IgD-negative memory B cell (primary cell): ENCODE measurements around the gene ATOSB. TPM values are rescaled to one million over a fixed set of nuclear protein-coding genes. Genes with fewer than 3 reads are reported as not detected.
"Not testable (repeated sequence)": the region's sequence is repeated elsewhere in the genome, so short reads cannot be mapped to it uniquely, and the experiment has no call there.

Experiments used
- H3K27ac Mint-ChIP-seq, 3 donors: one replicate each; pipeline ENCODE4 v1.8.0; 2020 to 2022; ENCODE audit warnings: mild to moderate bottlenecking in 3 of 3, mixed read lengths in 3 of 3, moderate library complexity in 1 of 3
- H3K27me3 Mint-ChIP-seq: one replicate; pipeline ENCODE4 v1.8.0; 2021; ENCODE audit warnings: mixed read lengths
- H3K36me3 Mint-ChIP-seq: one replicate; pipeline ENCODE4 v1.8.0; 2020; ENCODE audit warnings: mild to moderate bottlenecking, mixed read lengths
- H3K4me1 Mint-ChIP-seq, 3 donors: one replicate each; pipeline ENCODE4 v1.8.0; 2020 to 2022; ENCODE audit warnings: mixed read lengths in 3 of 3, mild to moderate bottlenecking in 1 of 3
- H3K4me3 Mint-ChIP-seq, 4 donors: one replicate each; pipeline ENCODE4 v1.8.0; 2020 to 2022; ENCODE audit warnings: mild to moderate bottlenecking in 4 of 4, mixed read lengths in 4 of 4, moderate library complexity in 3 of 4
- H3K9me3 Mint-ChIP-seq, 3 donors: one replicate each; pipeline ENCODE4 v1.8.0; 2020 to 2021; ENCODE audit warnings: mixed read lengths in 3 of 3, mild to moderate bottlenecking in 1 of 3
- polyA plus RNA-seq: library from polyadenylated mRNA; unstranded; fragments of 300-500 nt; fragmentation: Illumina TruSeq; gene quantifications from one replicate; pipeline ENCODE4 v1.2.3, GENCODE V29; 2021

The ATOSB gene, protein sequence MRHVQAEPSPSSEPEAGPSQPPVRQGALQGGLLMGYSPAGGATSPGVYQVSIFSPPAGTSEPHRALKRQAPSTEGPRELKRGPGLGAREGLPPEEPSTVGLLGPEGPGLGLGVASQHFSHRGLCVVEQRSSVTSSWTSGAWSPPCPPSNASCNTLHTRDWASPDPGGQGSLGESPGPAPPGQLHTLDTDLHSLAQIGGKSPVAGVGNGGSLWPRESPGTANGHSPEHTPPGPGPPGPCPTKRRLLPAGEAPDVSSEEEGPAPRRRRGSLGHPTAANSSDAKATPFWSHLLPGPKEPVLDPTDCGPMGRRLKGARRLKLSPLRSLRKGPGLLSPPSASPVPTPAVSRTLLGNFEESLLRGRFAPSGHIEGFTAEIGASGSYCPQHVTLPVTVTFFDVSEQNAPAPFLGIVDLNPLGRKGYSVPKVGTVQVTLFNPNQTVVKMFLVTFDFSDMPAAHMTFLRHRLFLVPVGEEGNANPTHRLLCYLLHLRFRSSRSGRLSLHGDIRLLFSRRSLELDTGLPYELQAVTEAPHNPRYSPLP
- polyA plus RNA-seq, result 3.5 TPM

DNA sequence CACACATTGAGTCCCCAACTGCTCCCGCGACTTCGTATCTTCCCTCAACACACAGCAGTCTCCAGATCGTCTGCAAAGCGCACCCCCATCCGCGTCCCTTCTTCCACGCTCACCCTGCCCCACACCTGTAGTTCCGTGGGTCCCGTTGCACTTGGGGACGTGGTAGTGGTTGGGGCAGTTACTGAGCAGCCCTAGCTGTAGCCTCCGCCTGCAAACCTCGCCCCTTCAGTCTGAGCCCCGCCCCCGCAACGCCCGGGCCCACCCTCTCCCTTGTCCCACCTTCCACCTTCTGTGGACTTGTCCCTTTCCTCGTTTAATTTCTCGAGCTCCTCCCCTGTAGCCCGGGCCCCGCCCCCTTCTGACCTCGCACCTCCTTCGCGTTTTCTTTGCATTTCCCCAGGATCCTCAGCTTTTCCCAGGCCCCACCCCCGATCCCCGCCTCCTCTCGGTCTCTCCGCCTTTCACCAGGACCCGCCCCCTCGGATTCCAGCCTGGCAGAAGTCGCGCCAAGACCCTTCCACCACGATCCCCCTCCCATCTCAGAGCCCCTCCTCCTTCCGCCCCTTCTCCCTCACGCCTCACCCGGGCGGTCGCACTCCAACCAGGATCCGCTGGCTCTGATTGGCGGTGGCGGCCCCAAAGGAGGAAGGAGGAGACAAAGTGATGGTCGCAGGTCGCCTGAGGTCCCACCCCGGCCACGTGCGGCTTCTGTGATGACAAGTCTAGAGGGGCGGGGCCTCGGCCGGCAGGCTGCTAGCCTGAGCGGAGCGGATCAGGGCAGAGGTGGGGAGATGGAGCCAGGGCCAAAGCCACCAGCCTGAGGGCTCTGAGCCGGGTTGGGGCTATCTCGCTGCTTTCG, at the start of gene ATOSB:
ATOSB (minus strand) TSS at position 183 of the 859 bp plus-strand sequence. CDS start 7,588 bp downstream, outside the sequence.
- Mint-ChIP-seq H3K27me3 (no peaks in the 10 kb centered on the region), H3K36me3 (no peaks in the 10 kb centered on the region), H3K9me3 (no peaks in the 10 kb centered on the region), H3K4me3 (peak within 1 kb of the TSS; percentile 94 to 99 (median 98)), H3K4me1 (peaks cover 33 to 44% (median 37%) of the 10 kb centered on the region in 3 donors), H3K27ac (peak within 1 kb of the TSS; percentile 95 to 97 (median 97))

DNA sequence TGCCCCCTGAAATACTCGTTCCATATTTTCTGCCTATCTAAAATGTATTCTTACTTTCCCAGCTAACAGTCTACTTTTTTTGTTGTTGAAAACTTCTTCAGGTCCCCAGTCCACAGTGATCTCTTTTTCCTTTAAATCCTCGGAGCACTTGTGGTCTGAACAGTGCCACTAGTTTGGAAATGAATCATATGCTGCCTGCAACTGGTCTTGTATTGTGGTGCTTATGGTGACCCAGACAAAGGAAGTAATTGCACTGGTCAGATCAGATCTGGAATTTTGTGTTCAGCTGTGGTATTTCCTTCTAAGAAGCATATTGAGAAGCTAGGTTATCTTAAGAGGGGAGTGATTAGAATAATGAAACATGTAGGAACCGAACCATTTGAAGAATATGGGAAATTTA, 49.0 kb upstream of the ATOSB start:
- peaks cover 7% of the 10 kb centered on the region for H3K27me3 Mint-ChIP-seq
- H3K27ac Mint-ChIP-seq, result no peak overlapping the region
- H3K9me3 Mint-ChIP-seq, result no peaks in the 10 kb centered on the region
- H3K4me3 Mint-ChIP-seq, result peak overlapping the region in 1 of 4 donors; percentile 72
- H3K4me1 Mint-ChIP-seq, result peaks cover 9 to 11% (median 11%) of the 10 kb centered on the region in 3 donors
- no peaks in the 10 kb centered on the region for H3K36me3 Mint-ChIP-seq

DNA sequence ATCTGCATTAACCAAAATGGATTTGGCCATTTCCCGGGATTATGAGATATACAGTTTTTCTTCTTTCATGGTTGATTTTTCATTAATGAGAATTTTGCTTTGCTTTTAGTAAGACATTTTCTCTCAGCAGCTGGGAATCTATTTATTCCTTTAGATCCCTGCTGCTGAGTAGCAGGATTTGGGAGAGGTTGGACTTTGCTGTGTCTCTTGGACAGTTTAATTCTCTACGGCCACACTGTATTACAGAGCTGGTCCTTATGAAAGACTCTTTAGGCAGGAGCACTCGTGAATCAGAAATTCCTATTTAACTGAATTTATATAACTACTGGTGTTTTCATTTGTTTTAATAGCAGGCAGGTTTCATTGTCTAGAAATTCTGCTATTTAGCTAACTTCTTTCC, 47.8 kb upstream of the ATOSB start:
- H3K9me3 Mint-ChIP-seq, result no peaks in the 10 kb centered on the region
- H3K4me1 Mint-ChIP-seq, result peaks cover 15 to 24% (median 16%) of the 10 kb centered on the region in 3 donors
- H3K4me3 Mint-ChIP-seq, result peak overlapping the region in 2 of 4 donors; percentile 9 to 76
- no peak overlapping the region for H3K27ac Mint-ChIP-seq
- H3K36me3 Mint-ChIP-seq, result no peaks in the 10 kb centered on the region
- H3K27me3 Mint-ChIP-seq, result peaks cover 7% of the 10 kb centered on the region

DNA sequence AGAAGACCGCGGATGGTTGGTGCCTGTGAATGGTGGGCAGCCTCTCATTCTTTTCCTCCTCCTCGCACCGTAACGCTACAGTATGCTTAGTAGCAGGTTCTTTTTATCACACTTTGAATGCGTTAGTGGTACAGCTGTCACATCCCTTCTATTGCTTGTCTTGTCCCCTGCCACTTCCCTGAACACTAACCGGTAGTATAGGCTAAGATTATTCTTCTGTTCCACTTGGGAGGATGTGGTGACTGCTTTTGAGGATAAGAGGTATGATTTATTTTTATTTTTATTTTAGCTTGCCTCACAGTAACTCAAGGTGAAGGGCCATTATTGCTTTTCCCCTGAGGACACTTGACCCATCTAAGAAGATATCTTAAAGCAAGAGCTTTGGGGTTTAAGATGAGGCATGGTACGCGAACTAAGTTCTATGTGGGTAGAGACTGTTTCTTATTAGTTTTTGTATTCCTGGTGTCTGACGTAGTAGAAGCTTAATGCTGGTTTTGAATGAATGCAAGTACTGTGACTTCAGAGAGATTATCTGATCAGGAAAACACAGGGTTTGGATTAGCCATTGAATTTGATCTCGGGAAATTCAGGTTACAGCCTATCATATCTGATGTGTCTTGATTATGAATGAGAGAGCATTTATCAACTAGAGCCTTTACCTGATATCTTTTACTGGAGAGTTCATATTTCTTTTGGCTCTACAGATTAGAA, 47.1 kb upstream of the ATOSB start:
- peaks cover 16 to 25% (median 21%) of the 10 kb centered on the region in 3 donors for H3K4me1 Mint-ChIP-seq
- H3K4me3 Mint-ChIP-seq, result peak overlapping the region; percentile 76 to 97 (median 90)
- no peaks in the 10 kb centered on the region for H3K9me3 Mint-ChIP-seq
- no peak overlapping the region for H3K27ac Mint-ChIP-seq
- H3K27me3 Mint-ChIP-seq, result peaks cover 7% of the 10 kb centered on the region
- no peaks in the 10 kb centered on the region for H3K36me3 Mint-ChIP-seq

DNA sequence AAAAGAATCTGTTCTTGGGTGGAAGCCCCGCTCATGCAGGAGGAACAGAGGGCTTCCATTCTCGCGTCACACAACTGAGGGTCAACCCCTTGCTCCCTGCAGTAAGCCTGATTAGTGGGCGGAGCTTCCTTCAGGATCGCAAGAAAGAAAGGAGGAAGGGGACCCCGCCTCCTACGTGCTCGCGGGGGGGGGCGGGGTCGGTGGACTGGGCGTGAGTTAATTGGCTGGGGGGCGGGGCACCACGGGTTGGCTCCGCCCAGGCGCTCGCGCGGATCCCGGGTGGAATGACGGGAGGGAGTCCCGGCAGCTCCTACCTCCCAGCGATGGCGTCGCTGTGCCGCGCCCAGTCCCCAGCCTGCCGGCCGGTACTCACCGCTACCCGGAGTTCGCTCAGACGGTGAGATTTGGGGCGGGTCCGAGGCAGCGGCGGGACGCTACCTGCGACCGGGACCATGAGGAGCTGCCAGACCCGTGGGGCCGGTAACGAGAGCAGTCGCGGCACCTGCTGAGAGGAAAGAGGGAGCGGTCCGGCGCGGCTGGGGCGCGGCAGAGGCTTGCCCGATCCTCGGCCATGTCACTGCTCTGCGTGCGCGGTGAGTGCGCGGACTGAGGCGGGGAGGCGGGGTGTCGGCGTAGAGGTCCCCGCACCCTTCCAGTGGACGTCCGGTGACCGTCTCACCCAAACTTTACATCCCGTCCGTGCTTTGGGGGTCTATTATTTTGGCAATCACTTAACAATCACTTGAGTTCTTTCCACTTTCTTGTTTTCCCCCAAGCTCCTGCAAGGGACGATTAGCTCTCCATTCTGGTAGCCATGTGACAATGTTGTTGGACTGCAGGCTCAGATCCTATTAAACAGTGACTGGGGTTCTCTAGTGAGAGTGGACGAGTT, 46.3 kb upstream of the ATOSB start, which contains the start of gene UNC13B:
UNC13B (plus strand) TSS at position 297 of the 892 bp plus-strand sequence; CDS start at position 572, 275 bp downstream.
- Mint-ChIP-seq H3K36me3 (no peaks in the 10 kb centered on the region), H3K27ac (peak within 1 kb of the TSS in 1 of 3 donors; percentile 46)

DNA sequence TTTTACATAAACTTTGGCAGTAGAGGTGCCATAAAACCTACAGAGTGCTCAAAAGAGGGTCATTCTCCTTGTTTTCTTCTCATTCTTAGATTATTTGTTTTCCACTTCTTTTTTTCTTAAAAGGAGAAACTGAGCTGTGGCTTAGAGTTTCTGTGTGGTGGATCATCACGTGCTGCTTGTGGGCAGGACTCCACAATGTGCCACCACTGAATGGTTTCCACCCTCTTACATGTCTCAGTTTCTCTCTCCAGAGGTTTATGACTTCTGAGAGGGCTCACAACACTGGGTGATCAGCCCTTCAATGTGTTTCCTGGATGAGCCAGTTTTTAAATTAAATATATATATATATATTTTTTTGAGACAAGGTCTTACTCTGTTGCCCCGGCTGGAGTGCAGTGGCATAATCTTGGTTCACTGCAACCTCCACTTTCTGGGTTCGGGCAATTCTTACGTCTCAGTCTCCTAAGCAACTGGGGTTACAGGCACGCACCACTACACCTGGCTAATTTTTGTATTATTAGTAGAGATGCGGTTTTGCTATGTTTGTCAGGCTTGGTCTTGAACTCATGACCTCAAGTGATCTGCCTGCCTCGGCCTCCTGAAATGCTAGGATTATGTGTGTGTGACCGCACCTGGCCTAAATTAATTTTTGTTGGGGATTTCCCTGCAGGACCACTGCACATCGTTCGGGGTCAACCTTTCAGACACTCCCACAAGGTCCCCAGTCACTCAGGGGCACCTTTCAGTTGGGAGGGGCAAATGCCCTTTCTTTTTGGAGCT, 43.0 kb upstream of the ATOSB start:
- no peaks in the 10 kb centered on the region for H3K9me3 Mint-ChIP-seq
- peak overlapping the region in 3 of 4 donors; percentile 71 to 82 (median 79) for H3K4me3 Mint-ChIP-seq
- peaks cover 15 to 25% (median 16%) of the 10 kb centered on the region in 3 donors for H3K4me1 Mint-ChIP-seq
- H3K27ac Mint-ChIP-seq, result peak overlapping the region in 2 of 3 donors; percentile 20 to 86
- H3K36me3 Mint-ChIP-seq, result no peaks in the 10 kb centered on the region
- H3K27me3 Mint-ChIP-seq, result peaks cover 10% of the 10 kb centered on the region

More for the DNA sequence above, 46.3 kb upstream of the ATOSB start, which contains the start of gene UNC13B:
- no peaks in the 10 kb centered on the region for H3K9me3 Mint-ChIP-seq
- peaks cover 16 to 25% (median 21%) of the 10 kb centered on the region in 3 donors for H3K4me1 Mint-ChIP-seq
- peaks cover 7% of the 10 kb centered on the region for H3K27me3 Mint-ChIP-seq
- peak within 1 kb of the TSS; percentile 76 to 97 (median 90) for H3K4me3 Mint-ChIP-seq

DNA sequence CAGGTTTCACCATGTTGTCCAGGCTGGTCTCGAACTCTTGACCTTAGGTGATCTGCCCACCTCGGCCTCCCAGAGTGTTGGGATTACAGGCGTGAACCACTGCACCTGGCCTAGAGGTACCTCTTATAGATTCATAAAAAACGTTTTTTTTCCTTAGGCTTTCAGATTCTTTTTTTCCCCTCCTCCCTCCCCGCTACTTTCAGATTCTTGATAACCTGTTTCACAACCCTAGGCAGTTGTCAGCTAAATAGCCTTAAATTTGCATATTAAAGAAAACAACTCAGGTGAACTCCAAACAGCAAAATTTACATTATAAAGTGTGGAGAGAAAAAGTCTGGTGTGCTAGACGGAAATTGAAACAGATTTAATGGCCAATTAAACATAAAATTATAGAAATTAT, 42.2 kb upstream of the ATOSB start:
- H3K4me3 Mint-ChIP-seq, H3K9me3 Mint-ChIP-seq: not testable (repeated sequence)
- peaks cover 10% of the 10 kb centered on the region for H3K27me3 Mint-ChIP-seq

DNA sequence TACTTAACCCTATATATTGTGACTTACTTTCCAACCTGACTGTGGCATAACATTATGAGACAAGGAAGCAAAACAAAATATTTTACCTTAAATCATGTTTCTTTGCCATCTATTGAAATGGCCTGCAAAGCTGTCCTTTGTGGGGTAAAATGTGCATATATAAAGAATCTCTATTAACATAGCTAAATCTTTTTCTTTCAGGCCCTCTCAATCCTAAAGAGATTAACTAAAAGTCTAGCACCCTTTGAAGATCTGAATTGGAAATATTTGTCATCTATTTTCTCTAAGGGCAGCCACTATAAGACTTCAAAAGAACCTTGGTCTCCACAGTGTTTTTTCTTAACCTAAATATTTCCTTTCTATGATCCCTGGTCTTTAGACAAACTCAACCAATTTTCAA, 41.1 kb upstream of the ATOSB start:
- H3K4me3 Mint-ChIP-seq, result no peak overlapping the region

More for the DNA sequence above, 42.2 kb upstream of the ATOSB start:
- not testable (repeated sequence) for H3K27ac Mint-ChIP-seq, H3K36me3 Mint-ChIP-seq
- H3K4me1 Mint-ChIP-seq, result peaks cover 15 to 25% (median 16%) of the 10 kb centered on the region in 3 donors

DNA sequence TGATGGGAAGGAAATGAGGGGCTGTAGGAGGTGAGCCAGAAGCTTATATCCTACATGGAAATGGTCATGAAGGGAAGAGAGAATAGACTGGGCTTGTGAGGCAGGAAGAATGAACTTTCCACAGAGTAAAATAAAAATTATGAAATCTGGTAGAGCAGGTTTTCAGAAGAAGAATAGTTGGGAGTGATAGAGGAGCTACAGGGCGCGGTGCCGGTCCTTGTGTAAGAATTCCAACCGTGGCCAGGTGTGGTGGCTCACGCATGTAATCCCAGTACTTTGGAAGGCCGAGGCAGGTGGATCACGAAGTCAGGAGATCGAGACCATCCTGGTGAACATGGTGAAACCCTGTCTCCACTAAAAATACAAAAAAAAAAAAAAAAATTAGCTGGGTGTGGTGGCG, 37.3 kb upstream of the ATOSB start:
- Mint-ChIP-seq H3K4me3 (no peak overlapping the region), H3K4me1 (peaks cover 0 to under 1% (median 0%) of the 10 kb centered on the region in 3 donors), H3K27me3 (peaks cover 3% of the 10 kb centered on the region), H3K27ac (no peak overlapping the region), H3K9me3 (peaks cover 7 to 22% (median 7%) of the 10 kb centered on the region in 3 donors), H3K36me3 (no peaks in the 10 kb centered on the region)

More for the DNA sequence above, 41.1 kb upstream of the ATOSB start:
- peaks cover 12 to 21% (median 15%) of the 10 kb centered on the region in 3 donors for H3K4me1 Mint-ChIP-seq
- H3K36me3 Mint-ChIP-seq, result no peaks in the 10 kb centered on the region
- no peaks in the 10 kb centered on the region for H3K9me3 Mint-ChIP-seq
- no peak overlapping the region for H3K27ac Mint-ChIP-seq
- peaks cover 7% of the 10 kb centered on the region for H3K27me3 Mint-ChIP-seq

DNA sequence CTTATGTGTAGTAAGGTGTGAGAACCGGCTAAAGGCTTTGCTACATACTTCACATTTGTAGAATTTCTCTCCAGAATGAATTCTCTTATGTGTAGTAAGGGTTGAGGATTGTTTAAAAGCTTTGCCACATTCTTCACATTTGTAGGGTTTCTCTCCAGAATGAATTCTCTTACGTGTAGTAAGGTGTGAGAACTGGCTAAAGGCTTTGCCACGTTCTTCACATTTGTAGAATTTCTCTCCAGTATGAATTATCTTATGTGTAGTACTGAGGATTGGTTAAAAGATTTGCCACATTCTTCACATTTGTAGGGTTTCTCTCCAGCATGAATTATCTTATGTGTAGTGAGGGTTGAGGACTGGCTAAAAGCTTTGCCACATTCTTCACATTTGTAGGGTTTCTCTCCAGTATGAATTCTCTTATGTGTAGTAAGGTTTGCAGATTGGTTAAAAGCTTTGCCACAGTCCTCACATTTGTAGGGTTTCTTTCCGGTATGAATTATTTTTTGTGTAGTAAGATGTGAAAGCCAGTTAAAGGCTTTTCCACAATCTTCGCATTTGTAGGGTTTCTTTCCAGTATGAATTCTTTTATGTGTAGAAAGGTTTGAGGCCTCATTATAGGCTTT, 32.4 kb upstream of the ATOSB start:
- not testable (repeated sequence) for H3K27ac Mint-ChIP-seq, H3K4me1 Mint-ChIP-seq, H3K36me3 Mint-ChIP-seq, H3K4me3 Mint-ChIP-seq, H3K27me3 Mint-ChIP-seq
- H3K9me3 Mint-ChIP-seq, result peaks cover 7 to 31% (median 15%) of the 10 kb centered on the region in 3 donors

DNA sequence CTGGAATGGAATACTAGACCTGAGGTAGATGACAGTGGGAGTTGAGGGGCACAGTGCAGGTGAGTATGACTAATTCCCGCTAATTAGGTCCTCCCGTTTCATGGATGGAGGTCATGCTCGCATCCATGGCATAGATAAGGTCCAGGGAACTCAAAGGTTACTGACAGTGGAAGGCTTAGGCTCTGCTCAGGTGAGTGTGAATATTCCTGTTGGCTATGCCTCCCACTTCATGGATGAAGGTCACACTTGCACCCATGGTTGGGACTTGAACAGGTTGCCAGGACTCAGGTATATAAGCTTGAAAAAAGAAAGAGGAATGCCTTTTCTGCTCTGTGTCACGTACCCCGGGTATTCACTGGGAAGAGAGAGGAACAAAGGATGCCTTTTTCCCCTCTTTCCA, 26.4 kb upstream of the ATOSB start:
- Mint-ChIP-seq H3K36me3 (no peaks in the 10 kb centered on the region), H3K4me1 (peaks cover 0 to 3% (median 0%) of the 10 kb centered on the region in 3 donors), H3K27ac (no peak overlapping the region), H3K4me3 (no peak overlapping the region), H3K27me3 (peaks cover 6% of the 10 kb centered on the region), H3K9me3 (peaks cover 2 to 5% (median 3%) of the 10 kb centered on the region in 3 donors)

DNA sequence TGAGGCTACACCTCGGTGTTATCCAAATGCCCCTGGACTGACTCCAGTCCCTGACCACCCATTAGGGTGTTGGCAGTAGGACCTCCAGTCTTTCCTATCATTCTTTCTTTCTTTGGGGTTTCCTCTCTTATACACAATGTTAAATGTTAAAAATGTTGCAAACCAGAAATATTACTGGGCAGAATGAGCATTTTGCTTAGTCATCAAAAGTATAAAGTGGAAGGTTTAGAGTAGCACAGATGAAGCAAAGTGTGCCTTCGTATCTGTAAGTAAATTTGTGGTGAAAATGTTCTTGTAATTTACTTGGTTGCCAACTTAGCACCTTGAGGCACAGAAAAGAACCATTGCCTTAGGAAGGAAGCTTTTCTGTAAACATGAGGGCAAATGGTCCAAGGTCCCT, 24.4 kb upstream of the ATOSB start:
- no peak overlapping the region for H3K27ac Mint-ChIP-seq
- H3K4me1 Mint-ChIP-seq, result peaks cover 0 to 3% (median 0%) of the 10 kb centered on the region in 3 donors
- H3K27me3 Mint-ChIP-seq, result peaks cover 6% of the 10 kb centered on the region
- no peak overlapping the region for H3K4me3 Mint-ChIP-seq
- H3K36me3 Mint-ChIP-seq, result no peaks in the 10 kb centered on the region
- peaks cover 0 to 5% (median 3%) of the 10 kb centered on the region in 3 donors for H3K9me3 Mint-ChIP-seq
